Astrocyte (in vitro differentiated cells and primary cell): Measurements from ENCODE around the gene IFIH1. TPM values are rescaled to one million over a fixed set of nuclear protein-coding genes. Genes with fewer than 3 reads are reported as not detected.

ENCODE experiments used
- DNase-seq: peaks from one replicate; pipeline ENCODE4 v3.0.0-alpha.2; 2010; ENCODE audit warnings: low read depth
- FAIRE-seq: peaks from 2 replicates; lab custom pipeline; 2011; peaks lifted over from hg19 to GRCh38; lab: Jason Lieb, UNC
- H2AFZ ChIP-seq: 2 replicates; pipeline ENCODE4 v1.6.0; 2012; ENCODE audit warnings: low read depth, low read length, inconsistent platforms
- H3K27ac ChIP-seq: 2 replicates; pipeline ENCODE4 v1.5.1; 2011; ENCODE audit warnings: low read depth, low read length, inconsistent platforms
- H3K27me3 ChIP-seq: 2 replicates; pipeline ENCODE4 v1.6.0; 2011; ENCODE audit warnings: low read length, inconsistent platforms; ENCODE audit not compliant: insufficient read depth
- H3K36me3 ChIP-seq: 2 replicates; pipeline ENCODE4 v1.5.1; 2011; ENCODE audit warnings: low read length, inconsistent platforms; ENCODE audit not compliant: insufficient read depth
- H3K4me1 ChIP-seq: 2 replicates; pipeline ENCODE4 v1.5.1; 2011; ENCODE audit warnings: low read length, inconsistent platforms; ENCODE audit not compliant: insufficient read depth
- H3K4me2 ChIP-seq: 2 replicates; pipeline ENCODE4 v1.6.0; 2012; ENCODE audit warnings: low read length, inconsistent platforms
- H3K4me3 ChIP-seq: 2 replicates; pipeline ENCODE4 v1.5.1; 2011; ENCODE audit warnings: low read depth, mild to moderate bottlenecking, low read length, inconsistent platforms; ENCODE audit not compliant: insufficient read depth
- H3K79me2 ChIP-seq: 2 replicates; pipeline ENCODE4 v1.6.0; 2012; ENCODE audit warnings: mild to moderate bottlenecking, low read length, inconsistent platforms; ENCODE audit not compliant: insufficient read depth
- H3K9ac ChIP-seq: 2 replicates; pipeline ENCODE4 v1.6.0; 2012; ENCODE audit warnings: mild to moderate bottlenecking, low read length, inconsistent platforms
- H3K9me3 ChIP-seq: 2 replicates; pipeline ENCODE4 v1.5.1; 2012; ENCODE audit warnings: low read depth, mild to moderate bottlenecking, low read length, inconsistent platforms; ENCODE audit not compliant: insufficient read depth
- H4K20me1 ChIP-seq: 2 replicates; pipeline ENCODE4 v1.6.0; 2012; ENCODE audit warnings: low read length, inconsistent platforms; ENCODE audit not compliant: insufficient read depth
- H3K27ac Mint-ChIP-seq: one replicate; pipeline ENCODE4 v1.8.0; 2021; ENCODE audit warnings: mild to moderate bottlenecking, mixed read lengths; ENCODE audit not compliant: unreplicated experiment
- H3K27me3 Mint-ChIP-seq: one replicate; pipeline ENCODE4 v1.8.0; 2021; ENCODE audit warnings: low read depth, mixed read lengths; ENCODE audit not compliant: unreplicated experiment
- H3K36me3 Mint-ChIP-seq: one replicate; pipeline ENCODE4 v1.8.0; 2021; ENCODE audit warnings: low read depth, mixed read lengths; ENCODE audit not compliant: unreplicated experiment
- H3K4me1 Mint-ChIP-seq: one replicate; pipeline ENCODE4 v1.8.0; 2021; ENCODE audit warnings: low read depth, mixed read lengths; ENCODE audit not compliant: unreplicated experiment
- H3K4me3 Mint-ChIP-seq: one replicate; pipeline ENCODE4 v1.8.0; 2021; ENCODE audit warnings: mild to moderate bottlenecking, moderate library complexity, mixed read lengths; ENCODE audit not compliant: unreplicated experiment
- H3K9me3 Mint-ChIP-seq: one replicate; pipeline ENCODE4 v1.8.0; 2021; ENCODE audit warnings: mild to moderate bottlenecking, mixed read lengths; ENCODE audit not compliant: unreplicated experiment
- CTCF ChIP-seq: IDR thresholded peaks from 2 replicates; pipeline ENCODE4 v1.5.1; 2011; ENCODE audit warnings: low read depth, mild to moderate bottlenecking, inconsistent platforms, low read length, moderate library complexity; ENCODE audit not compliant: insufficient read depth
- EZH2 ChIP-seq: IDR thresholded peaks from 2 replicates; pipeline ENCODE4 v1.6.1; 2012; ENCODE audit warnings: mild to moderate bottlenecking, low read length, inconsistent platforms; ENCODE audit not compliant: insufficient read depth
- total RNA-seq: library from RNA; stranded (reverse); gene quantifications from 2 replicates; pipeline ENCODE4 v1.2.1, GENCODE V29; 2021

Gene IFIH1
- total RNA-seq, 1 donor from 2014 or later, result 62.3 TPM

- FAIRE-seq (no peak), DNase-seq (no peak)
- no peak overlapping the region for H3K27ac Mint-ChIP-seq
- H3K9me3 Mint-ChIP-seq, result no peaks in the 10 kb centered on the region
- no peak overlapping the region for H3K27ac ChIP-seq
- no peaks in the 10 kb centered on the region for H3K4me1 ChIP-seq
- H3K4me1 Mint-ChIP-seq, result peaks cover 4% of the 10 kb centered on the region
- no peak overlapping the region for H3K4me3 Mint-ChIP-seq
- H3K36me3 ChIP-seq, result no peaks in the 10 kb centered on the region
- TF ChIP-seq CTCF, result no peak
- TF ChIP-seq EZH2, result no peak
- H3K4me3 ChIP-seq, result no peak overlapping the region
- no peaks in the 10 kb centered on the region for H3K79me2 ChIP-seq
- H2AFZ ChIP-seq, result no peak overlapping the region
- no peaks in the 10 kb centered on the region for H3K27me3 ChIP-seq
- H3K36me3 Mint-ChIP-seq, result no peaks in the 10 kb centered on the region
- no peaks in the 10 kb centered on the region for H3K27me3 Mint-ChIP-seq
- H4K20me1 ChIP-seq, result no peaks in the 10 kb centered on the region
- H3K9ac ChIP-seq, result no peak overlapping the region
- no peaks in the 10 kb centered on the region for H3K9me3 ChIP-seq
- H3K4me2 ChIP-seq, result no peak overlapping the region
These were observed 6.5 kb upstream of the IFIH1 start for GRCh38 chr2:162324953-162325352.

GRCh38 chr2:162320864-162321517 lies 2.5 kb upstream of the IFIH1 start:
- no peaks in the 10 kb centered on the region for H3K27me3 ChIP-seq
- Mint-ChIP-seq H3K9me3 (no peaks in the 10 kb centered on the region), H3K27me3 (no peaks in the 10 kb centered on the region), H3K4me3 (no peak overlapping the region), H3K27ac (no peak overlapping the region), H3K36me3 (no peaks in the 10 kb centered on the region), H3K4me1 (peaks cover 10% of the 10 kb centered on the region)
- DNase-seq (no peak), FAIRE-seq (no peak)
- H3K79me2 ChIP-seq, result no peaks in the 10 kb centered on the region
- H2AFZ ChIP-seq, result no peak overlapping the region
- H3K9ac ChIP-seq, result no peak overlapping the region
- H3K9me3 ChIP-seq, result no peaks in the 10 kb centered on the region
- TF ChIP-seq CTCF (no peak), EZH2 (no peak)
- no peak overlapping the region for H3K4me2 ChIP-seq
- no peak overlapping the region for H3K27ac ChIP-seq
- no peaks in the 10 kb centered on the region for H4K20me1 ChIP-seq
- peaks cover 4% of the 10 kb centered on the region for H3K4me1 ChIP-seq
- H3K36me3 ChIP-seq, result no peaks in the 10 kb centered on the region
- no peak overlapping the region for H3K4me3 ChIP-seq

GRCh38 chr2:162317861-162318327 lies 590 bp downstream of the IFIH1 start:
- Histone ChIP-seq H3K4me2 (peak overlapping the region; percentile 90), H3K79me2 (no peaks in the 10 kb centered on the region), H3K27me3 (no peaks in the 10 kb centered on the region), H3K9me3 (no peaks in the 10 kb centered on the region), H3K4me1 (peaks cover 4% of the 10 kb centered on the region), H3K4me3 (peak overlapping the region; percentile 74), H3K27ac (no peak overlapping the region), H3K9ac (peak overlapping the region; percentile 76), H2AFZ (peak overlapping the region; percentile 84), H4K20me1 (no peaks in the 10 kb centered on the region), H3K36me3 (no peaks in the 10 kb centered on the region)
- Mint-ChIP-seq H3K9me3 (no peaks in the 10 kb centered on the region), H3K27me3 (no peaks in the 10 kb centered on the region), H3K4me3 (peak overlapping the region; percentile 82), H3K4me1 (peaks cover 18% of the 10 kb centered on the region), H3K36me3 (peaks cover 4% of the 10 kb centered on the region), H3K27ac (peak overlapping the region; percentile 50)
- no peak for FAIRE-seq
- no peak for DNase-seq
- TF ChIP-seq EZH2 (no peak), CTCF (no peak)
